ENCODE measurements around the gene SPATA13.

Gene SPATA13

GRCh38 chr13:24353736-24354135 is 193.2 kb downstream of the SPATA13 start:
- no peak for DNase-seq (ENCODE audit: low read depth in 3 of 3, low spot score in 1 of 3)

DNA sequence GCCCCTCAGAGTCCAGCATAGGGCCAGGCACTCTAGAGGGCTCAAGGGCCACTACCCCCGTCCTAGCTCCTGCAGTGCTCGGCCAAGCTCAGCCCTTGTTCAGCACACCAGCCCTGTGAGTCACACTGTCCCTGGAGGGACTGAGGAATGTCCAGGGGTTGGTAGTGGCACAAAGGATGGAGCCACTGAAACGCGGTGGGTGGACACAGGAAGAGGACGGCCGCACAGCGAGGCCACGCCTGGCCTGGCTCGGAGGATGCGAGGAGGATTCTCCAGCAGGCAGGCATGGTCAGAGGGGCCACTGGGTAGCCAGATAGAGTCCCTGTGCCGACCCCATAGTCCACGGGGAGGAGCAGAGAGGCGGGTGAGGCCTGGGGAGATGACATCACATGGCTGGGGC is 194.6 kb downstream of the SPATA13 start:
- no peak for DNase-seq (ENCODE audit: low read depth in 3 of 3, low spot score in 1 of 3)

DNA sequence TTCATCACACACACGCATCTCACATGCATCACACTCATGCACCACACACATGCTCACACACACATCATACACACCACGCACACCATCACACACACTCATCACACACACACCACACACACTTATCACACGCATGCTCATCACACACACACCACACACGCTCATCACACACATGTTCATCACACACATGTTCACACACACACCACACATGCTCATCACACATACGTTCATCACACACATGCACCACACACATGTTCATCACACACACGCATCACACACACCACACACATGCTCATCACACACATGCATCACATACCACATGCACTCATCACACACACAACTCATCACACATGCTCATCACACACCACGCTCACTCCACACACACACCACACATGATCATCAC is 195.8 kb downstream of the SPATA13 start:
- no peak for DNase-seq (ENCODE audit: low read depth in 3 of 3, low spot score in 1 of 3)
